Measurements from ENCODE around the gene ABCC1.

- no peak for TF ChIP-seq CTCF (IDR thresholded peaks at IDR 0.05)
- no peak for TF ChIP-seq PBX3 (IDR thresholded peaks at IDR 0.05)
- TF ChIP-seq, protein P1, sequence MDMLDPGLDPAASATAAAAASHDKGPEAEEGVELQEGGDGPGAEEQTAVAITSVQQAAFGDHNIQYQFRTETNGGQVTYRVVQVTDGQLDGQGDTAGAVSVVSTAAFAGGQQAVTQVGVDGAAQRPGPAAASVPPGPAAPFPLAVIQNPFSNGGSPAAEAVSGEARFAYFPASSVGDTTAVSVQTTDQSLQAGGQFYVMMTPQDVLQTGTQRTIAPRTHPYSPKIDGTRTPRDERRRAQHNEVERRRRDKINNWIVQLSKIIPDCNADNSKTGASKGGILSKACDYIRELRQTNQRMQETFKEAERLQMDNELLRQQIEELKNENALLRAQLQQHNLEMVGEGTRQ (IDR thresholded peaks at IDR 0.05; ENCODE audit: borderline replicate concordance, low read depth, low read length) = no peak
- TF ChIP-seq POLR2AphosphoS5 (IDR thresholded peaks at IDR 0.05; ENCODE audit: low read depth, low read length) = no peak
- TF ChIP-seq GATA2 (CRISPR knock-in tag; IDR thresholded peaks at IDR 0.05) = no peak
- TF ChIP-seq EZH2phosphoT487 (IDR thresholded peaks at IDR 0.05; ENCODE audit: borderline replicate concordance, low read depth) = no peak
- TF ChIP-seq, protein P2, sequence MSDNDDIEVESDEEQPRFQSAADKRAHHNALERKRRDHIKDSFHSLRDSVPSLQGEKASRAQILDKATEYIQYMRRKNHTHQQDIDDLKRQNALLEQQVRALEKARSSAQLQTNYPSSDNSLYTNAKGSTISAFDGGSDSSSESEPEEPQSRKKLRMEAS (IDR thresholded peaks at IDR 0.05; ENCODE audit: low read depth) = no peak
- TF ChIP-seq, protein P3, sequence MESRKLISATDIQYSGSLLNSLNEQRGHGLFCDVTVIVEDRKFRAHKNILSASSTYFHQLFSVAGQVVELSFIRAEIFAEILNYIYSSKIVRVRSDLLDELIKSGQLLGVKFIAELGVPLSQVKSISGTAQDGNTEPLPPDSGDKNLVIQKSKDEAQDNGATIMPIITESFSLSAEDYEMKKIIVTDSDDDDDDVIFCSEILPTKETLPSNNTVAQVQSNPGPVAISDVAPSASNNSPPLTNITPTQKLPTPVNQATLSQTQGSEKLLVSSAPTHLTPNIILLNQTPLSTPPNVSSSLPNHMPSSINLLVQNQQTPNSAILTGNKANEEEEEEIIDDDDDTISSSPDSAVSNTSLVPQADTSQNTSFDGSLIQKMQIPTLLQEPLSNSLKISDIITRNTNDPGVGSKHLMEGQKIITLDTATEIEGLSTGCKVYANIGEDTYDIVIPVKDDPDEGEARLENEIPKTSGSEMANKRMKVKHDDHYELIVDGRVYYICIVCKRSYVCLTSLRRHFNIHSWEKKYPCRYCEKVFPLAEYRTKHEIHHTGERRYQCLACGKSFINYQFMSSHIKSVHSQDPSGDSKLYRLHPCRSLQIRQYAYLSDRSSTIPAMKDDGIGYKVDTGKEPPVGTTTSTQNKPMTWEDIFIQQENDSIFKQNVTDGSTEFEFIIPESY (IDR thresholded peaks at IDR 0.05; ENCODE audit: borderline replicate concordance, low read depth) = no peak
These were observed 83.0 kb downstream of the ABCC1 start for GRCh38 chr16:16032271-16032979.

All from SK-N-SH (cell line).